ENCODE measurements around the gene HPN. TPM values are rescaled to one million over a fixed set of nuclear protein-coding genes. Genes with fewer than 3 reads are reported as not detected.

Gene HPN
- total and polyA plus RNA-seq, 2 of the 13 experiments (the other 11 are each of a cell fraction or from before 2014, with no cell fraction given), result 46.7 to 261 TPM

- Histone ChIP-seq H3K9me3 (ENCODE audit: low read length) (no peaks in the 10 kb centered on the region), H3K79me2 (ENCODE audit: insufficient read depth, low read length) (peaks cover 42% of the 10 kb centered on the region), H3K4me2 (ENCODE audit: low read depth, low read length) (peak within 1 kb of the TSS; percentile 91), H3K27me3 (ENCODE audit: control insufficient read depth in 1 of 2, insufficient read depth in 2 of 2, low read length in 2 of 2) (no peaks in the 10 kb centered on the region; a peak in 1 of 5 replicates), H3K4me1 (ENCODE audit: insufficient read depth, low read length) (peaks cover 81% of the 10 kb centered on the region), H2AFZ (ENCODE audit: low read length) (no peak within 1 kb of the TSS), H3K27ac (ENCODE audit: extremely low read length, insufficient read depth, low read length) (peak within 1 kb of the TSS; percentile 83), H4K20me1 (ENCODE audit: insufficient read depth, low read length) (peaks cover 29% of the 10 kb centered on the region), H3K36me3 (replicated peaks in 1 of 2; ENCODE audit: control insufficient read depth in 1 of 2, insufficient read depth in 2 of 2, low read length in 2 of 2) (peaks cover 0 to 4% of the 10 kb centered on the region in 2 experiments; a peak in 4 of 5 replicates), H3K9ac (ENCODE audit: insufficient read depth, low read depth, low read length) (peak within 1 kb of the TSS; percentile 88), H3K4me3 (replicated peaks in 1 of 3; ENCODE audit: insufficient read depth in 1 of 3, low read depth in 2 of 3, low read length in 3 of 3) (peak within 1 kb of the TSS; percentile 81 to 86 (median 81))
- ATAC-seq, result peak; percentile 10; the same call in 2 of the 3 replicates
- WGBS (ENCODE audit: low lambda C conversion rate), result 2% methylated on average over 29 of the region's 45 CpGs
- BruUV-seq (replicated peaks), result TSS peak; percentile 97
- peak; percentile 81 for DNase-seq (ENCODE audit: low spot score)
- FAIRE-seq, result no peak
- in situ Hi-C loops (cut with HindIII; ENCODE audit: extremely low pct_ligation_motif_present, low pct_unique_long_range_greater_than_20kb), result no loop called here
- ChIA-PET CTCF (ENCODE audit: low intra/inter-chr PET ratio, low total read pairs) (no interaction called here), POLR2A (interaction anchor here (2.6 kb wide), 1 partner anchor 43 kb away, joined by 9 read pairs; no protein-coding TSS in a partner anchor)
- intact Hi-C loops (cut with micrococcal nuclease; ENCODE audit: unreplicated experiment), result loop anchor here (5.0 kb wide), 1 partner anchor 43 kb away; the partner anchor contains the start of gene HPN
- TF ChIP-seq ZNF879 (CRISPR knock-in tag; IDR thresholded peaks at IDR 0.05), result no peak
- TF ChIP-seq ZNF382 (CRISPR knock-in tag; IDR thresholded peaks at IDR 0.05; ENCODE audit: borderline replicate concordance), result no peak
- TF ChIP-seq, protein P1, sequence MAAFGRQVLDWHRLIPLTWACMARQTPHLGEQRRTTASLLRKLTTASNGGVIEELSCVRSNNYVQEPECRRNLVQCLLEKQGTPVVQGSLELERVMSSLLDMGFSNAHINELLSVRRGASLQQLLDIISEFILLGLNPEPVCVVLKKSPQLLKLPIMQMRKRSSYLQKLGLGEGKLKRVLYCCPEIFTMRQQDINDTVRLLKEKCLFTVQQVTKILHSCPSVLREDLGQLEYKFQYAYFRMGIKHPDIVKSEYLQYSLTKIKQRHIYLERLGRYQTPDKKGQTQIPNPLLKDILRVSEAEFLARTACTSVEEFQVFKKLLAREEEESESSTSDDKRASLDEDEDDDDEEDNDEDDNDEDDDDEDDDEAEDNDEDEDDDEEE (CRISPR knock-in tag; IDR thresholded peaks at IDR 0.05), result peak; percentile 60; the same call in 1 of the 2 replicates
- no peak for TF ChIP-seq SNAPC2 (CRISPR knock-in tag; IDR thresholded peaks at IDR 0.05)
- TF ChIP-seq ZFP90 (CRISPR knock-in tag; IDR thresholded peaks at IDR 0.05; ENCODE audit: borderline replicate concordance), result 0 out of 2 replicates have a peak, but pooled peaks have one; percentile 4
- TF ChIP-seq, protein P2, sequence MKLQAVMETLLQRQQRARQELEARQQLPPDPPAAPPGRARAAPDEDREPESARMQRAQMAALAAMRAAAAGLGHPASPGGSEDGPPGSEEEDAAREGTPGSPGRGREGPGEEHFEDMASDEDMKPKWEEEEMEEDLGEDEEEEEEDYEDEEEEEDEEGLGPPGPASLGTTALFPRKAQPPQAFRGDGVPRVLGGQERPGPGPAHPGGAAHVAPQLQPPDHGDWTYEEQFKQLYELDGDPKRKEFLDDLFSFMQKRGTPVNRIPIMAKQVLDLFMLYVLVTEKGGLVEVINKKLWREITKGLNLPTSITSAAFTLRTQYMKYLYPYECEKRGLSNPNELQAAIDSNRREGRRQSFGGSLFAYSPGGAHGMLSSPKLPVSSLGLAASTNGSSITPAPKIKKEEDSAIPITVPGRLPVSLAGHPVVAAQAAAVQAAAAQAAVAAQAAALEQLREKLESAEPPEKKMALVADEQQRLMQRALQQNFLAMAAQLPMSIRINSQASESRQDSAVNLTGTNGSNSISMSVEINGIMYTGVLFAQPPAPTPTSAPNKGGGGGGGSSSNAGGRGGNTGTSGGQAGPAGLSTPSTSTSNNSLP (IDR thresholded peaks at IDR 0.05; ENCODE audit: low read depth, low read length), result no peak
- no peak for TF ChIP-seq KDM1A (CRISPR knock-in tag; IDR thresholded peaks at IDR 0.05)
- TF ChIP-seq TEAD3 (CRISPR knock-in tag; optimal IDR thresholded peaks at IDR 0.05; ENCODE audit: borderline replicate concordance), result peak; percentile 59
- no peak for TF ChIP-seq SOX6 (IDR thresholded peaks at IDR 0.05)
- peak; percentile 12 for TF ChIP-seq SOX6 (CRISPR knock-in tag; IDR thresholded peaks at IDR 0.05)
- TF ChIP-seq, protein P3, sequence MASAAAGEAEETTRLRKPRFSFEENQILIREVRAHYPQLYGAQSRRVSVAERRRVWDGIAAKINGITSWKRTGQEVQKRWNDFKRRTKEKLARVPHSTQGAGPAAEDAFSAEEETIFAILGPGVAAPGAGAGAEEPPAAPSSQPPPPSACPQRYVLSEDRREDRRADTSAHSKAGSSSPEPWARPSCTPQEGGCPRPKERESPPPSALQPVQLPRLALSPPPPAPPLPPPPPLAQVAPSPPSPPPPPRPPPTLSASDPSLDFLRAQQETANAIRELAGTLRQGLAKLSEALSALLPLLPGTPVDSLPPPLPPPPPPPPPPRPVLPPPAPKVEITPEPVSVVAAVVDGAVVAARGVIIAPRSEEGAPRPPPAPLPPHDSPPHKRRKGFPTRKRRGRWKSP (CRISPR knock-in tag; IDR thresholded peaks at IDR 0.05), result 0 out of 2 replicates have a peak, but pooled peaks have one; percentile 40
- TF ChIP-seq NFKB2 (CRISPR knock-in tag; IDR thresholded peaks at IDR 0.05; ENCODE audit: borderline replicate concordance), result peak; percentile 68; the same call in 1 of the 2 replicates
- TF ChIP-seq SP5 (CRISPR knock-in tag; IDR thresholded peaks at IDR 0.05; ENCODE audit: borderline replicate concordance, low read depth), result peak; percentile 56; the same call in 1 of the 2 replicates
- no peak for TF ChIP-seq YY1 (IDR thresholded peaks at IDR 0.05; ENCODE audit: insufficient read depth, insufficient replicate concordance, low read depth, low read length)
- TF ChIP-seq HNRNPK (IDR thresholded peaks at IDR 0.05; ENCODE audit: low read depth, low read length, poor library complexity, severe bottlenecking), result no peak
- peak; percentile 83 for TF ChIP-seq ZFX (CRISPR knock-in tag; IDR thresholded peaks at IDR 0.05; ENCODE audit: low read depth)
- TF ChIP-seq ZNF740 (CRISPR knock-in tag; IDR thresholded peaks at IDR 0.05), result 0 out of 2 replicates have a peak, but pooled peaks have one; percentile 35
- TF ChIP-seq PHF20 (CRISPR knock-in tag; IDR thresholded peaks at IDR 0.05), result no peak
- TF ChIP-seq ZNF343 (CRISPR knock-in tag; IDR thresholded peaks at IDR 0.05), result no peak
Observed at GRCh38 chr19:34999498-35000337, 41.8 kb upstream of the HPN start, which contains the start of gene GRAMD1A. GRAMD1A (plus strand) TSS chr19:35000323; CDS start chr19:35000479, 156 bp downstream.
